SK-N-MC (cell line): ENCODE measurements around the gene CREB5.

Experiments used
- EZH2 ChIP-seq: fragments of 200-600 bp; sonication (generic); IDR thresholded peaks from one replicate; pipeline ENCODE4 v1.6.1; 2017; ENCODE audit warnings: antibody characterized with exemption
- FOXP2 ChIP-seq: optimal IDR thresholded peaks from 2 replicates; pipeline ENCODE3; 2011; ENCODE audit warnings: mild to moderate bottlenecking, moderate library complexity; ENCODE audit not compliant: insufficient read depth; ENCODE audit errors: extremely low read length, control extremely low read depth

DNA sequence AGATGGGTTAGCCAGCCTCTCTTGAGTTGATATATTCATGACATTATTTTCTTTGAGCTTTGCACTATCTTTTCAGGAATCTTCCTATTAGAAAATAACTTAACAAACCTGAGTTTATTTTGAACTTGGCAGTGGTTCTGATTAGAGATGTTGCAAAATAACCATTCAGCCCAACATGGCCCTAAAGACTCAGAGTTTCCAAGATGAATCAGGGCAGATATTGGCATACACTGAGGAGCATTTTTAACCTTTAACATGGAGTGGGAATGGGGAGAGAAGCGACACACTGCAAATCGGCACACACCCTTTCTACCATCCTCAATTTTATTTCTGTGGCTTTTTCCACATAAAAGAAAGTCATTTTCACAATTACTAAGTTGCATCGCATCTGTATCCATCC is 355.0 kb downstream of the CREB5 start:
- TF ChIP-seq EZH2: no peak
- no peak for TF ChIP-seq FOXP2
